Amniotic epithelial cell (primary cell): ENCODE measurements around the gene GRIN2B.

Experiments
- DNase-seq: peaks from one replicate; pipeline ENCODE4 v3.0.0-alpha.2; 2010; ENCODE audit warnings: low read depth

Gene GRIN2B

DNA sequence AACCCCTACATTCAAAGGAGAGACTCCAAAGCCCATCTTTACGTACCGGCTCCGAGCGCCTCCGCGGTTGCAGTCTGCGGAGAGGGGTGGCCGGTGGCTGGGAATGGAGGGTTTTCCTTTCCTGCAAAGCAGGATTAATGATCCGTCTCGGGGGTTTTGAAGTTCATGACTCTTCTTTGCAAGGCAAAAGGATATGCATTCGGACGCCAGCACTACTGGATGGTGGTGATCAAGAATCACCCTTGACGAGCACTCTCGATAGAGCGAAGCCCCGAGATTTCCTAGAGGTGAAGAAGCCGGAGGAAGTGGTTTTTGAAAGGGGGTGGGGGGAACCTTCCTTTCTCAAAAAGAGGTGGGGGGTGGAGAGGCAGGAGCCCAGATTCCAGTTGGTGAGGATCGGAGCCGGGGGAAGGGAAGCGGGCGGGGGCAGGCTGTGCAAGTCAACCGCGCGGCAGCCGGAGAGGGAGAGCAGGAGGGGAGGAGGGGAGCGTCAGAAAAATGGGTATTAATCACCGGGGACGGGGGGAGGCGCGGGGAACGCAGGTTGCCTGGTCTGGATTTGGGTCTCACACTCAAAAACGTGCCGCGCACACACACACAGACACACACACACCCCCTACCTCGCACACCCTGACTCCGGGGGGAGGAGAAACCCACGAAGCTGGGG, at the start of gene GRIN2B:
Gene GRIN2B (minus strand): TSS at position 307 of the 667 bp plus-strand sequence. CDS start 115,394 bp downstream, outside the sequence.
- no peak for DNase-seq

DNA sequence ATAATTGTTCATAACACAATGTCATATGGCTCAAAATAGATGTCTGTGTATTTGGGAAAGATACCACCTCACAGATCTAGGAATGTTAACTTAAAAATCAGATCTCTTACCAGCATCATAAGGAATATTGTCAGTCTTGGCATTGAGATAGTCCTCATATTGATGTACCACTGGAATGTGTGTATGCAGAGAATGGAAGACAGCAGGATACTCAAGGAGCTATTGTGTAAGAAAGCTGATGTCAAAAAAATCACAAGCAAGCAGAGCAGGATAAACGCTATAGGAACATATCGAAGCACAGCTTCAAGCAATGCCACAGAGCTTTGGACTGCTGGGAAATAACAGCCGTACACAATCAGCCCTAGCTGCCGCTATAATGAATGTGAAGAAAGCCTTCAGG, 45.1 kb upstream of the GRIN2B start:
- DNase-seq: no peak

DNA sequence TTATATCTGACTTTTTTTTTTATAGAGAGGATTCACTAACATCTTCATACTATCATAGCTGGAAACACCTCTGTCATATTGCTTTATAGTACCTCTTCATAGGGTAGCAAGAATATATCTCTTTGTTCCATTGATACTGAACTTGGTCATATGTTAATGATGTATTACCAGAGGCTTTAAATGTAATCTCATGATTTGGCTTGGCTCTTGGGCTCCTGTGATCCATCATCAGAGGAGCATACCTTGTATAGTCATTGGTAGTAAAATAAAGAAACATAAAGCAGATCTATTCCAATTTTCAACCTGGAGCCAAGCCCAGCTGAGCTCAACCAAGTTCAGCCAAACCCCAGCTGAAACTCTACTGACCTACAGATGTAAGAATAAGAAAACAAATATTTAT, 43.2 kb upstream of the GRIN2B start:
- DNase-seq: no peak

DNA sequence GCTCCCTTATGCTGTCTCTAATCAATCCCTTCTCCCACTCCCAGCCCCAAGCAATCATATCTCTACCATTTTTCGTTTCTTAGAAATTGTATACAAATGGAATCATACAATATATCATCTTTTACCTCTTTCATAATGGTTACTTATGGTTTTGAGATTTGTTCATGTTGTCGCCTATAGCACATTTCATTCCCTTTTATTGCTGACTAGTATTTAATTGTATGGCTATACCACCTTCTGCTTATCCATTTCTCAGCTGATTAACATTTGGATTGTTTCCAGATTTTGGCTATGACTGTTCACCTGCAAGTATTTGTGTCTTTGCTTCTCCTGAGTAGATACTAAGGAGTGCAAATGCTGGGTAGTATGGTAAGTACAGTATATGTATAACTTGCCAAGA, 36.7 kb upstream of the GRIN2B start:
- DNase-seq: no peak

DNA sequence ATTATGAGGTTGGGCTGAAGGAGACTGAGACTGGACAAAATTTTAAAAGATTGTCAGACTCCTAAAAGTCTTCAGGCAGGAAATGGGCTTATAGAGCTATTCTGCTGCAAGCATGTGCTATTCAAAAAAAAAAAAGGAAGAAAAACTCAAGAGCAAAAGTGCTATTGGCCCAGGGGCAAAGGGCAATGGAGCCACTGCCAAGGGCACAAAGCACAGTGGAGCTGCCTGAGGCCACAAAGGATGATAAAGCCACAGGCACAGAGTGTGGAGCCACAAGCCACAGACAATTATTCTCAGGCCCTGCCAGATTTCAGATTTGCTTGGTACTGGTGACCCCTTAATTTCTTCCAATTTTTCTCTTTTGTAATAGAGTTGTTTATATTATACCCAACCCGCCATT, 29.6 kb upstream of the GRIN2B start:
- no peak for DNase-seq

DNA sequence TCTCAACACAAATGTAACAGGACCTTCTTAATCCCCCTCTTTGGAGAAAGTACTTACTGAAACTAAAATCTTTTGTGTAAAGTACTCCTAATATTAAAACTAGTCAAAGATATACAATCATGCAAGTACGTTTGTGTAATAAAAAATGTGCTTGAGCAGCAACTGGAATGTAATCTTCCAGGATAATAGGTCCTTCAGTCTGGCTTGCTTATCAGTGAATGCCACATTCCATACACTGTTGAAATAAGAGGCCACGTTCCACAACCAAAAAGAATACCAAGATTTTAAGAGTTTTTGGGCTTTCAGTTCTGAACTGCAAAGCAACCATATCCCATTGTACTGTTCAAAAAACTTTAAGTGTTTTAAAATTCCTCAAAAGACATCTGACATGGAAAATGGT, 26.2 kb upstream of the GRIN2B start:
- no peak for DNase-seq

DNA sequence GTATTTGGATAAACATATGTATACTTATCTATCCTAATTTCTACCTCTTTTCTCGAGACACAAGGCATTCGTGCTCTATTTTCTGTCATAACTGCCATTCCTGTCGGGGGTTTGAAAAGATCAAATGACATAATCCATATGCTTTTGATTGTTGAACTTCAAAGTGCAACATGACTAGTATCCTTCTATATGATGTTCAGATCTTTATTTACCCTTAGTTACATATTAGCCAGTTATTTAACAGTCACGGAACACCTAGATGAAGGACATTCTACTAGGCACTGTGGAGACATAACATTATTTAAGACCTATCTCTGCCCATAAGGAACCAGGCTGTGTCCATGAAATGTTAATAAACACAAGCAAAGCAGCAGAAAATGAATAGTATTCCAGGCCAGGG, 11.2 kb upstream of the GRIN2B start:
- no peak for DNase-seq

DNA sequence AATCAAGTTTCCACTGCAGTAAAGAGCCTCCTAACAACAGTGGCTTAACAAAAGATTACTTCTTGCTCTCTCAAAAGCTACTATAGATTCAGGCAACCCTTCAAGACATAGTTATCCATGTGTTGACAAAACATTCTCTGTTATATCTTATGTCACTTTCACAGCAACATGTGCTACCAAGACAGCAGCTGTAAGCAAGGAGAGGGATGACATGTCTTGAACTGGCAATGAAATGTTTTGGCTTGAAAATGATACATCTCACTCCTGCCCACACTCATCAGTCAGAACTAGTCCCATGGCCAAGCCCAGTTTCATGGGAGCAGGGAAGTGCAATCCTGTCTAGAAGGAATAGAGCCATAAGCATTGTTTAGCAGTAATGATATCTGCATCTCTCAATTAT, 10.7 kb upstream of the GRIN2B start:
- no peak for DNase-seq

DNA sequence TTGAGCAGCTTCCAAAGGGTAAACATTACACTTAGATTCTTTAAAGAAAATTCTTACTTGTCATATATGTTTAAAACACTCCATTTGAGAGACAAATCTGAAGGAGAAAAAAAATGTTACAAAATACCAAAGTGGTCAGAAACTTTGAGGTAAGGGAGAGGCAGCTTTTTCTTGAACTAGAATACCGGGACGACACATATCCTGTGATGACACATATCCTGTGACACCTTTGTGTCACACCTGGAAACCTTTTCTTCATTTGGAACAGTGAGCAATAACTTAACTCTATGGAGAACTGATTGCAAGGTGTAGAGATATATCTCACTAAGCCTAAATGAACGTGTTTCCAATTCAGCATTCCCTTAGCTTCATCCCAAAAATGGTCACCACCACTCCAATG, 4.6 kb upstream of the GRIN2B start:
- DNase-seq: no peak

DNA sequence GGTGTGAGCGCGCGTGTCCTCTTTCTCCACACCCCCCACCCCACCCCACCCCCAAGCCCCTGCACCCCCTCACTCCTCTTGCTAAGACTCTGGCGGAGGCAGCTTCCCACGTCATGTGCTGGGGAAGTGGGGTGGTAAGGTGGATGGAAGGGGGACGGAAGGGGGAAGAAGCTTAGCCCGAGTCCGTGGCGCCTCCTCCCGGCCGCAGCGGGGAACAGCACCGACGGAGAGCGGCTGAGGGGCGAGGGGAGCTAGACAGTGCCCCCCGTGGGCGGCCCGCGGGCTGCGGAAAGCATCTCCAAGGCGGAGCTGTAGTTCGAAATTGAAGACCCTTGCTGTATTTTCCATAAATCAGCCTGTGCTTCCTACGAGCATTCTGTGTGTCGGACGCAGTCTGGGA, 588 bp upstream of the GRIN2B start:
- DNase-seq: no peak

DNA sequence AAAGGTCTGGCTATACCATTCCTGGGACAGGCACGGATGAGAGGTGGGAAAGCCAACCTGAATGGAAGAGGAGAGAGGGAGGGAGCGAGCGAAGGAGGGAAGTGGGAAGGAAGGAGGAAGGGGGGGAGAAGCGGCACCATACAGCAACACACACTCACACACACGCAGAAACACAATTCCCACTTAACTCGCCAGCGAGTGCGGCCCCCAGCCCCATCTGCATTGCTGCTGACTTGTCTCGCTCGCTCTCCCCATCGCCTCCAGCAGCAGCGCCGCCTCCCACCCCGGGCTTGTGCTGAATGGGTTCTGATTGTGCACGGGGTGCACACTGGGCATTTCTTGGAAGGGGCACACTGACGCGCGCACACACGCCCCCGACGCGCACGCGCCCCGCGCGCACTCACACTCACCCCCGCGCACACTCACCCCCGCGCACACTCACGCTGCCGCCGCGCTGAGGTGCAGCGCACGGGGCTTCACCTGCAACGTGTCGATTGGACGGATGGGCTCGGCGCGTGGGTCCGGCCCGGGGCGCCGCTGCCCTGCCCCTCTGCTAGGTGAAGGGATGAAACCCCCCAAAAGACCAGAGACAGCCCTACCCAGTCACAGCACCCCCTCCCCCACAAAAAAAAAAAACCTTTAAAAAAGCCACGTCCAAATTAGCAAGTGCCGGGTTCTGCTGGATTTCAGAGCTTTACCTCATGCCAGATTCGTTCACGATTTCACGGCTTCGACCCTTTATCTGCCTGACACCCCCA, 685 bp downstream of the GRIN2B start:
- DNase-seq: no peak

DNA sequence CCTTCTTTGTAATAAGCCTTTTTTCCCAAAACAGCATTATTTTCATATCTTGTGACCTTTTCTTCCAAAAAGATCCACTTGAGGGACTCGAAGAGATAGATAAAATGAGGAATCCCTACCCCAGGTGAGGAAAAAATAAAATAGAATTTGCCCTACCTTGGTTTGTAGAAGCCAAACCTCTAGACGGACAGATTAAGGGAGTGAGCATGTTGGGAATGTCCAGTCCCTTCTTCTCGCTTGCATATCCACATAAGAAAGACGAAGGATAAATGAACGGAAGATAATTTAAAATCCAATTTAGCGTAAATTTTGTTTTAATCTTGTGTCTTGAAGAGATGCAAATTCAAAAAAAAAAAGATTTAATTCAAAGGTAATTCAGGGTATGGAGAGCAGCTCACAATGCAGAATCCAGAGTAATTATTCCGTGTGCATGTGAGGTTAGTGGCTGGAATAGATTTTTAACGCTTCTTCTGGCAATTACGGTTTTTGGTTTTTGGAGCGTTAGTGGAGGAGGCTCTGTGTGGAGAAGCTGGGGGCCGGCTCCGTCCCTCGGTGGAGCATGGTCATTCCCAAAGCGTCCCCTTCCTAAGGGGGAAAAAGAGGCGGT, 1.5 kb downstream of the GRIN2B start:
- DNase-seq: no peak

DNA sequence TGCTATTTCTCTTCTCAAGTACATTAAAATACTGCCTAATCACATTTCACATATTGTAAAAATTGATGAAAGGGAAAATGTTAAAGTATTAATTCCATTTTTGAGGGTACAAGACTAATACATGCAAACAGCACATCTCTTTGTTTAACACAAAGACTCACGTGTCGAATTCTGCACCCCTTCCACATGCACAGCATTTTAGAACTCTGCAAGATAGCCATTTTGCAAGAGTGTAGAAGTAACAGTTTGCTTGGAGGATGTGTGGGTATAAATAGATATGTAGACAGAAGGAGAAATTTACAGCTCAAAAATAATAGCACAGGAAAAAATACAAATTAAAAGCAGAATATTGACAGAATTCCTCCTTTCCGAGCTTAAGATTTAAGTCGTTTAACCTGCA, 2.5 kb downstream of the GRIN2B start:
- DNase-seq: no peak

DNA sequence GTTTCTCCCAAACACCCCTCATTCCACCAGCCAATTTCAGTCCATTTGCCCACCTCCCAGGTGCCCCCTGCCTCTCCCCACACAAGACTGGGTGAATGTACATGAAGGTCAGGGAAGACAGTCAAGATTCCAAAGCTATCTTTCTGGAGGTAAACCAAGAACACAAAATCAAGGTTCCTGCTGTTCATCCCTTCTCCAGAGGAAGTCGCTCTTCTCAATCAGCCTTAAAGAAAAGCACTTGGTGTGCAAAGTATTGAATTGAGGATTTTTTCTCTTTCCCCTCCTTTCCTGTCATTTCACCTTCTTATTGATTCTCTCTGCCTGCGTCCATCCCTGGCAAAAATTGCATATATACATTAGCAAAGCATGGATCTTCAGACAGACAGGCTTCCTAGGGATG, 4.5 kb downstream of the GRIN2B start:
- DNase-seq: no peak

DNA sequence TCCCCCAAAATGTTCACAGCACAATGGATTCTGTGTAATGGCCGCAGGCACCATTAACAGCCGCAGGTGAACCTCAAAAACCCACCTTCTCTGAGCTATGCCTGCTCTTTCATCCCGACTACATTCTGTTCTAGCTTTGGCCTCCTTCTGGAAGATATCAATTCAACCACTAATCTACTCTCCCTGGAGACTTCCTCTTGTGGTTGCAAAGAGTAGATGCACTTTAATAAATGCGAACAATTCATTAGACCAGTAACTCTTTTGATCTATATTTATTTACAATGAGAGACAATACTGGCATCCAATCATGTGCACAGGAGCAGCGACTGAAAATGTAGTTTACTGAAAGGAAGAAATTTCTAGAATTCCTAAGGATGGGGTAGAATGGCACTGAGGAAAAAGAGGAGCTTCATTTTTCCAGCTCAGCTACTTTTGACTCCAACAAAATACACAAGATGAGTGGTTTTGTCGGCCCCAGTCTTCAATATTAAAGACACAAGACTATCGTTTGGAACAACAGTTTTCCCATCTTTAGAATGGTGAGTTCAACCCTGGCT, 5.3 kb downstream of the GRIN2B start:
- DNase-seq: no peak

DNA sequence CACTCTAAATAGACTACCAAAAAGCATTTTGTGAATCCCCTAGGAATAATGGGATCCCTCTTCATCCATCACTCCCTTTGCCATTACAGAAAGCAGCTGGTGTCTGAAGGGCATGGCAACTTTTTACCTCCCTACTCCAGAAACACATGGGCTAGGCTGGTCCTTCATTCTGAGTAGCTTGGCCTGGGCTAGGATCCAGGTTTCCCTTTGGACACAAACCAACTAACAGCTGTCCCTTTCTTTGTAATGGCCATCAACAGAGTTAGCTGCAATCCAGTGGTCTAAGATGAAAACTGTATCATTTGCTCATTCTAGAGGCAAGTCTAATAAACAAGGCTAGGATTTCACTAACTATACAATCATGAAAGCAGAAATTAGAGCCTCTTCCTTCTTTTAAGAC, 7.4 kb downstream of the GRIN2B start:
- no peak for DNase-seq

DNA sequence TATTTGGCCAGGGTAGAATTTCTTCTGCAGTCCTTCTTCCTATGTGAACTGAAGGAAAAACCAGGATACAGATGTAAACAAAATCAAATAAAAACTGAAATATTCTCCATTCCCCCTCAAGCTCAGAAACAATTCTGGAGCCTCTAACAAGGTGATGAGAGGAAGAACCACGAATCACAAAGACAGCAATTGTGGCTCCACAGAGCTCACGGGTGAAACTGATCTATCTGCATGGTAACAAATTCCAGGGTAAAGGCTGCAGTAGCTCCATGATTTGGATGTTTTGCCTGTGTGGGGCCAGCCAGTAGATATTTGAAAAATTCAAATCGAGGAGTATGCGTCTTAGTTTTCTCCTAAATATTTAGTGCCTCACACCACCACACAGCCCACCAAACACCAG, 10.6 kb downstream of the GRIN2B start:
- no peak for DNase-seq

DNA sequence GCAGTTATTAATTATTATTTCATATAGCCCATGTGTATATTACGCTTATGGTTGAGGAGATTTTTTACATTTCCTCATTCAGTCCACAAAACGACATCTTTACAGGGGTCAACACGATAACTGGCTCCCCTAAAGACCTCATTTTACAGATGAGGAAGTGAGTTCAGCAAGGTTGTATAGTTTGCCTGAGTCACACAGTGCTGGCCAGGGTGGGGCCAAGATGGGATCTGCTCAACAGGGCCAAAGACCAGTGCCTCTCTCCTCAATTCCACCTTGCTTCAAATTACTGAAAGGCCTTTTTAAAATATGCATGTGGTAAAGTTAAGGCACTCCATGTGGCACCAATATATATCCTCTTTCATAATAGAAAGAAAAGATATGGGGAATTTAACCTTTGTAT, 13.1 kb downstream of the GRIN2B start:
- DNase-seq: no peak

DNA sequence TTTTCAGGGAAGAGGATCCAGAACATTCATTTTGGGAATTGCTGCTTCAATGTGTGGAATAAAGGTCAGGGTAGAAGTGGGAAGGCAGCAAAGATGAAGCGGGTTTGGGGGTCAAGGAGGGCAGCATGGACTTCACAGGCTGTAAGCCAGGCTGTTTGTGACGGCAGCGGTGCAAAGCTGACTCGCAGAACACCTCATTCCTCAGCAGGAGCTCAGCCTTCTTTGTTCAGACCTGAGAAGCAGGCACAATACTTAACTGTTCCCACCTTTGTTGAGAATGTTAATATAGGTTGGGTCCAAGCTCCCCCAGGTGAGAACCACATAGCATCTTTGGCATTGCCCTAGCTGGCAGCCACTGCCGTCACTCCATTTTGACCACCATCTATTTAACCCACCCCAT, 16.7 kb downstream of the GRIN2B start:
- DNase-seq: no peak

DNA sequence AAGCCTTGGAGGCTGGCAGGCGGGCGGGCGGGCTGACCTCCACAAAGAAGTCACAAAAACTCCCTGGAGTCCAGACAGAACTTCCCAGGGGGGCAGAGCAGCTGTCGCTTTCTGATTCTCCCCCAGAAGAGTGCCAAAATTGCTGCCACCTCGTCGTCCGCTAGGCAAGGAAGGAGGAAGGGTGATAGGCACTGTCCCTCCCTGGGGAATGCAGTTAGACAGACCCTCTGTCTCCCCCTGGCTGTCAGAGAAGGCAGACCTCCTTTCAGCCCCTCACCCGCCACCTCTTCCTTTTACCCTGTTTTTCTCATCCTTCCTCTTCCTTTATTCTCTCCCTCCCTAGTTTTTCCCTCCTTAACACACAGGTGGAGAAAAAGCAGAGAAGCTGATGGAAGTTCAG, 18.7 kb downstream of the GRIN2B start:
- no peak for DNase-seq

DNA sequence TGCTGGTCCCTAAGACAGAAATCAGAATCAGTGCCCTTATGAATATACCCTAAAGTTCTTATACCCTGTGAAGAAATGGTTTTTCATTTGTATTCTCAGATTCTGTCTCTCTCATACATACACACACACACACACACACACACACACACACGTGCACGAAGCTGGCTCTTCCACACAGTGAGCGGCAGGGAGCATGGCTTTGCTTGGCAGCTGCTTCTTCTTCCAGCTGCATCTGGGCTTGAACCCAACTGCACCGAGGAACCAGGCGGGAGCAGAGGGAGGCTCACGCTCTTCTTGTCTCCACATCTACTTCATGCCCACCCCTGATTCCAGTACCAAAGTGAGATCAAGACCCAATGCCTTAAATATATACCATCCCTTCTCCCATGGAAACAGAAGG, 19.4 kb downstream of the GRIN2B start:
- DNase-seq: no peak

DNA sequence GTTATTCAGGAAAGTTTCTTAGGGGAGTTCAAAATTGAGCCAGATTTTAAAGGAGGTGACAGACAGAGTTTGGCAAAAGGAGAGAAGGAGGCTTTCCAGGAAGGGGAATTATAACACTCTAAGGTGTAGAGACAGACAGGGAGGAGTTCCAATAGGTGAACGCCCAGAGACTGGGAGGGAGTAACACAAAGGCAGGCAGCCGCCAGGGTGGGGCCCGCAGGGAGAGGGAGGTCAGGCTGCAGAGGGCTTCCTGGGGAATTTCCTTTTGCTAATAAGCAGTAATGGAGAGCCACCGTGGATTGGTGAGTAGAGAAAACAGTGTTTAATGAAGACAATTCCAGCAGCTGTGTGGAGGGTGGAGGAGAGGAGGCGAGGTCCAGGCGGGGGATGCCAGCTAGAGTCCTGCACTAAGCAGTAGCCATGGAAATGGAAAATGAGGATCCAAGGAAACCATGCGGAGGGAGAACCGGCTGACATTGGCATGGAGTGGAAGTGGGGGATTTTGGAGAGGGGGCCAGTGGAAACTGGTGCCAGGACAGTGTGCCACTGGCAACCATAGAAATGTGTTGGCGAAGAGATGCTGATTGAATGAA, 22.2 kb downstream of the GRIN2B start:
- DNase-seq: no peak

DNA sequence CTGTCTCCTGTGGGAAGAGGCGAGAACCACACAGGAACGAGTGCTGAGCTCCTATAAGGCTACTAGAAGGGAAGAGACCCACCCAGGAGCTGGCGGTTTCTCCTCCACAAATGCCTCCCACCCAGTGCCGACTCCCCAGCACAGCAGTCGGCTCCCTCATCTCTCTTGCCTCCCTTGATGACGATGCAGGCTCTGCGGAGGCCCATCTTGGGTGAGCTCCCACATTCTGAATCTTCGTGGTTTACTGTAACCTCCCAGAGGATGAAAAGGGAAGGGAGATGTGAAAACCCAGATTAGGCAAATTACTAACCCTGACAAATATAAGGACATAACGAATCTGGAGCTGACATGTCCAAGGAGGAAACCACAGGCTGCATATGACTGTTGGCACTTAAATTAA, 23.8 kb downstream of the GRIN2B start:
- no peak for DNase-seq
